GM19372 (cell line): ENCODE data around the gene SMC6.
A peak's percentile ranks its signal among the peaks of the same experiment; 100 is the strongest.

Experiments
- ATAC-seq: cut with Tn5 transposase; IDR thresholded peaks from one replicate; pipeline ENCODE4 v1.9.1; 2021; ENCODE audit warnings: mild to moderate bottlenecking, low read depth, moderate library complexity; ENCODE audit not compliant: unreplicated experiment

The SMC6 gene

DNA sequence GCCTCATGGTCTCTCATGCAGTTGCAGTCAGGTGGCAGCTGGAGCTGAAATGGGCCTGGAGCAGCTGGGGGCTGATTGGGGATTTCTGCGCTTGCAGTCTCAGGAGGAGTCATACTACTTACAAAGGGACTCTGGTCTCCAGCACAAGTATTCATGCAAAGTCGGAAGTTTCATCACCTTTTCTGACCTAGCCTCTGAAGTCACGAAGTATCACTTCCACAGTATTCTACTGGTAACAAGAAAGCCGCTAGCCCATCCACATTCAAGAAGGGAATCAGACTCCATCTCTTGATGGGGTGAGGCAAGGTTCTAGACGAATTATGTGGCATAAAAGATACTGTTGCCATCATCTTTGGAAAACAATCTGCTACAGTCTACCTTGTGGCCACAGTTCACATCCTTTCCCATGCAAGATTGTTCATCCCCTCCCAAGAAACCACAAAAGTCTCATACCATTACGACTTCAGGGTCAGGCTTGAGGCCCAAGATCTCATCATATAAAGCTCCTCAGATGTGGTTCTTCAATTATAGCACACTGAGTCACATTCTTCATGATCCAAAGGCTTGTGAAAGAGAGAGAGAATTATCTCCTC, 95.3 kb downstream of the SMC6 start:
- peak; percentile 45 for ATAC-seq

DNA sequence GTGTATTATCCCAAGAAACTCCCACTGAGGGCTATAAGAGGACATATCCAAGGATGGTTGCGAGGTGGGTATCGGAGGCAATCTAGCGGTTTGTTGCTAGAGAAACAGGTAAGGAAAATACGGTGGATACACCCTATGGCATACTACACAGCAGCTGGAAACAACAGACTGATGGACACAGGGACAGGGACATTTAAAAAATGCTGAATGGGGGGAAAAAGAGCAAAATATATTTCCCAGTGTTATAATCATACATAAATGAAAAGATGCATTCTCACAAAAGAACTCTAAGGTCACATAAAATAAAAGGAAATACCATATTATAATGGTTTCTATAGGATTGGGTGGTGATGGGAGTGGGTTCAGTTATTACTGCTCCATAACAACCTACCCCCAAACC, 95.9 kb downstream of the SMC6 start:
- ATAC-seq: no peak

DNA sequence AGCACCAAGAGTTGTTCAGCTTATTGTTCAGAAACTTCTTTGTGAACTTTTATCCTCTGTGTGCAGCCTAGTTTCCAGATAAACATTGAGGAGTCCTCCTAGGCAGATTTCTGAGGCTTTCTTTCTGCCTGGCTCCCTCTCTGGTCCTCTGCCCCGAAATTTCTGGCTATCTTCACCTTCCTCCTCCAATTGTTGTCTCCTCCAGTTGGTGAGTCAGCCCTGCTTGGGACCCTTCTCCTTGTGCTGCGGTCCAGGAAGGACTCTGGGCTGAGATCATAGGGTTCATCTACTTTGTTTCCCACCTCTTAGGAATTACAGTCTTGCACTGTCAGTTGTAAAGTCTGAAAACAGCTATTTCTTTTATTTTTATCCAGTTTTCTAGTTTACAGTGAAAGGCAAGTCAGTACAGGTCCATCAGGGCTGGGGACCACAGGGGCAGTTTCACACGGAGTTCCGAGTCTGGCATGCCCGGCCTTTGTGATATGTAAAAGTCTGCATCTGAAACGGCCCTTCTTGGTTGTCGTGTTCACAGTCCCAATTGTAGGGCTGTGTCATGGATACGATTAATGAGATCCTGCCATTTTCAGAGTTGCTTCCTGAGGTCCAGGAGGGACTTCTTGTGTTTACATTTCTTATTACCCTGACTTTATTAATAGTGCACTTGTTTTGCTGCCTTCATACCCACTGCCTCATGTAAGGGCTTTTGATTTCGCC, 100.8 kb downstream of the SMC6 start:
- no peak for ATAC-seq

DNA sequence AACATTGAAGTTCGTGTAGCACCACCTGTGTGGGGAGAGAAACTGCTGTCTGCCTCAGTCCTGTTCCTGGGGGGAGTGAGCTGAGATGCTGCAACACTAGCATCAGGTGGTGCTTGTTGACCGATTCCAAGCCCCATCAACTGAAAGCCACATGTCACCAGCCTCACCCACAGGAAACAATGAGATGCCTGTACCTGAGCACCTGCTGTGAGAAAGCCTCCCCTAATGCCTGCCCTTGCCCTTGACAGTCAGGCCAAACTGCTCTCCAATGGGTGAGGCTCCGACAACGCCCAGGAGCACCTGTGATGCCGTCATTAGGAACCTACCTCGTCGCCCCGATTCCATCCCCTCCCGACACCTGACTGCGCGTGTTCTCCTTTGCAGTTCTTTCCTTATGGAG, 104.6 kb downstream of the SMC6 start:
- ATAC-seq: no peak

DNA sequence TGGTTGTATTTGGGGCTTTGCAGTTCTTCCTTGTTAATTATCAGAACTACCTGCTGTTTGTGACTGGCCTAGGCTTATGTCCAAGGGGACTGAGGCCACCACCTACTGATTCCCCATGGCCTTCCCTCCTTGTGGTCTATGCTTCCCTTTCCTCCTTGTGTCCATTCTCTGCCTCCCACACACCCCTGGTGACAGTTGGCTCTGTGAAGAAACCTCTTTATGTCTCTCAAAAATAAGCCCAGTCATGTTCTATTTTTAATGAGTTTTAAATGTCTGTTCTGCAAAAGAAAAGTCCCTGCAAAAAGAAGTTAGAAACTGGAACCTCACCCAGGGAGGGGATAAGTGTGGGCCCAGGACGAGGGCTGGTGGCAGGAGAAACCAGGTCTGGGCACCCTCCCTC, 105.0 kb downstream of the SMC6 start:
- no peak for ATAC-seq

DNA sequence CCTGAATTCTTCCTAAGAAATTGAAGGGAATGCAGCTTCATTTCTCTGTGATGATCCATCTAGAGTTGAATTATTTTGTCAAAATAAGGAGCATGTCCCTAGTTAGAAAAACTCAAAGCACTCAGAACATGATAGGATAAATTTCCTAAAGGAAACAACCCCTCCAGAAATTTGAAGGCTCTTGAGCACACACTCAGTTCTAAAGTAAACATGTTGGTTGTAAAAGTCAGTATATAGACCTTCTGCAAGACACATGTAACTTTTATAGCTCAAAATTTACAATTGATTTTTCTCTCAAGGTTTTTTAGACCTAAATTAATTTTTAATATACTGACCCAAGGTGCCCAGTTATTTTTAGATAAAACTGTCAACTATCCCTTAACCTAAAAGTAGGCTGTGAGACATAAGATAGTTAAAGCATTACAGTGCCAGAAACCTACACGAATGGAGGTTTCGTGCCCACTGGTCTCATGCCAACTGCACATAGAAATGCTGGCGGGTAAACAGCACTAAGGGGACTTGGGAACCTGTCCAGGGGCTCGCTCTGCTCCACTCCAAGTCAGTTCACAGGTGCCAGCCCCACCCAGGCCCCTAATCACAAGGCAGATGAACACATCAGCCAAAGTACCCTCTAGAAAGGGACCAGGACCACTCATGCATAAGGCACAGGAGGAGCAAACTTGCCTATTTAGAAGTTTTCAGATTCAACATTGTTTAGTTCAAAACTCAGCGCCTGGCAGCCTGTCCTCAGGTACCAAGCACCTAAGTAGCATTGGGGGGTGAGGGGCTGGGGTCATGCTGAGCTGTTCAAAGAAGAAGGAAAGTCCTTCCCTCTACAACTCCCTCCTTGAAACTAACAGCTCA, 106.5 kb downstream of the SMC6 start:
- ATAC-seq: no peak

DNA sequence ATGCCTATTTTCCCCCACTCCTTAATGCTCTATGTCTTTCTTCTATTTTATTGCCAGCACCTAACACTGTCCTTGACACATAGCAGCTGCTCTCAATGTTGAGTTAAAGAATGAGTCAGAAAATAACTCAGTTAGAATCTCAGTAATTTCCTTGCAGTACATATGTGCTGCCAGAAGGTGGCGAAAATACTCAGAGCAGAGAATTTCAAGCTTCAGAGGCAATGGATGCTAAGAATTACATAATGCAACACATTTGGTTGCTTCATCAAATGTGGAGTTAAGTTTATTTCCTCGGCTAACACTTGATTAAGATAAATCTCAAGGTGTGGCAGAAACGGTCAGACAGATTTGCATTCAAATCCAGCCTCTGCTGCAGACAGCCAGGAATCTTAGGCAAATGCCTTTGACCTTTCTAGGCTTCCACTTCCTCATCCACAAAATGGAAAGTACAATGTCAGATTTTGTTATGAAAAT, 107.5 kb downstream of the SMC6 start:
- peak; percentile 84 for ATAC-seq

DNA sequence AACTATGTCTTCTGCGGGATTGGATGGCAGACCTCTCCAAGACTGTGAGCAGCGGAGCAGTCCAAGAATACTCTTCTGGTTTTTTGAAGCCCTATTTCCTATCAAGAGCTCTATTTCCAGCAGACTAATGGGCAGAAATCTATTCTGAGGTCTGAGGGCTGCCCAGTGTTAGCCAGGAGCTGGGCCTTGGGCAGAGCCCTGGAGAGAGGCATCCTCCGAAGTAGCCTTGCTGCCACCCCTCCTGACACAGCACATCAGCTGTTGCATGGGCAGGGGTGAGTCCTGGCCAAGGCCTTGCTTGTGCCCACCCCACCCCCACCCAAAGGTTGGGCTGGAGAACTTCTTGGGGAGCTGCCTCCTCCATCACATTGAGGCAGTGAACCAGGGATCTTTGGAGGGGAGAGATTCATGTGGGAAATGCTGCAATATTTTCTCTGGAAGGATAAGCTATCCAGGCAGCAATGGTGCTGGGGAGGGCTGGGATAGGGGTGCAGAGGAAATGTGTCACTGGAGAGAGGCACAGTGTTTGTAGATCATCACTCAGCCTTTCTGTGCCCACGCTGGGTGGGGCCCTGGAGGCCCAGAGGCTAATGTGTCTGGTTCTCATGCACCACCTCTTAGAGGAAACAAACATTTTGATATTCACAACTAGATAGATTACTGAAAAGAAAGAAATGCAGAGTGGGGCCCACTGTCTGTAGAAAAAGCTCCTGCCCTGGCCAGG, 108.5 kb downstream of the SMC6 start:
- ATAC-seq: no peak

DNA sequence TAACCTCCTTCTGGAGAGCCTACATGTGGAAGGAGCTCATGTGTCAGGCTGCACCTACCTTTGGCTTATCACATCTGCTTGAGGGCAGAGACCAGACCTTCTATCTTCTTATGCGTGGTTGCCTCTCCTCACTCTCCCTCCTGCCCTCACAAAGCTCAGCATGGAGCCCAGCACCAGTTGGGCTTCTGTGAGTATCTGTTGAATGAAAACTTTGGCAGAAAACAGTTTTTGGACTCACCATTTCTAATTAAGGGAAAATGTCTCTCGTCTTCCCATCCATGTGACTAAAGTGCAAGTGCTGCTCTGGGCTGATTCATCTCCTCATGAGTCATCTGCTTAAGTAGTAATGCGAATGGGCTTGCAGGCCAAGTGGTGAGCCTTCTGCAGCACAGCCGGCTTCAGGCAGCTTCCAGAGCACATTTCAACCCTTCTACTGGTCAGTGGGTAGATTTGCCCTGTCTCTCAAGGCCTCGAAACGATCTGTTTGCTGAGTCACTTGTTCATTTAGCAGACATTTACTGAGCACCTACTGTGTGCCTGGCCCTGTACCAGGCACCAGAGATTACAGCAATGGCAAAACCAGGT, 110.5 kb downstream of the SMC6 start:
- no peak for ATAC-seq

DNA sequence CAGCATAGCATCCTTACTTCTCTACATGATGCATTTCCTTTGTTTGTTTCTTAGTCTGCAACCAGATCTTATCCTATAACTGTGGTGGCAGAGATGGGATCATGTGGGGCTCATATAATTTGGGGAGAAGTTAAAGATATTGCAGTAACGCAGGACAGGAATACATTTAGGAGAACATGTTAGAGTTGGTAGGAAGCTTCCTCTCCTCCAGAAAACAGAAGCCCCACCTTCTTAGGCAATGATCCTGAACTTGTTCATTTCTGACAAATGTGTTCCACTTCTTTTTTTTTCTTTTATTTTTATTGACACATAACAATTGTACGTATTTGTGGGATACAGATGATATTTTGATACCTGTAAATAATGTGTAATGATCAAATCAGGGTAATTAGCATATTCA, 113.2 kb downstream of the SMC6 start:
- no peak for ATAC-seq

DNA sequence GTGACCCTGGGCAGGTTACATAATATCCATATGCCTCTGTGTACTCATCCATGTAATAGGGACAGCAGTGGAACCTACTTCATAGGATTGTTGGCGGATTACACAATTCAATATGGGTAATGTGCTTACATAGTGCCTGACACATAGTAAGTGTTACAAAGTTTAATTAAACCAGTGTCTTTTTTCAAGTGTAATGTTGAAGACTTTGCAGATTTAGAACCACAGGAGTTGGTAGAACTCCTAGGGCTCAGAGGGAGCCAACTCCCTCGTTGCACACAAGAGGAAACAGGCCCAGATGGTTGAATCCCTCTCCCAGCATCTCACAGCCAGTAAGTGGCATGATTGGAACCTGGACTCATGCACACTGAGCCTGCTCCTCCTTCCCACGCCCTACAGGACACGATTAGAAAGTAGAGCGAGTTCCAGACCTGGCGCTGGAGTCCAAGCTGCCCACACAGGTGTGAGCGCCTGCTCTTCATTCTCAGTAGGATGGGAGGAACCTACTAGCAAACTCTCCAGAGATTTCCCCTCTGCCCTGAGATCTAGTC, 115.3 kb downstream of the SMC6 start:
- ATAC-seq: no peak

DNA sequence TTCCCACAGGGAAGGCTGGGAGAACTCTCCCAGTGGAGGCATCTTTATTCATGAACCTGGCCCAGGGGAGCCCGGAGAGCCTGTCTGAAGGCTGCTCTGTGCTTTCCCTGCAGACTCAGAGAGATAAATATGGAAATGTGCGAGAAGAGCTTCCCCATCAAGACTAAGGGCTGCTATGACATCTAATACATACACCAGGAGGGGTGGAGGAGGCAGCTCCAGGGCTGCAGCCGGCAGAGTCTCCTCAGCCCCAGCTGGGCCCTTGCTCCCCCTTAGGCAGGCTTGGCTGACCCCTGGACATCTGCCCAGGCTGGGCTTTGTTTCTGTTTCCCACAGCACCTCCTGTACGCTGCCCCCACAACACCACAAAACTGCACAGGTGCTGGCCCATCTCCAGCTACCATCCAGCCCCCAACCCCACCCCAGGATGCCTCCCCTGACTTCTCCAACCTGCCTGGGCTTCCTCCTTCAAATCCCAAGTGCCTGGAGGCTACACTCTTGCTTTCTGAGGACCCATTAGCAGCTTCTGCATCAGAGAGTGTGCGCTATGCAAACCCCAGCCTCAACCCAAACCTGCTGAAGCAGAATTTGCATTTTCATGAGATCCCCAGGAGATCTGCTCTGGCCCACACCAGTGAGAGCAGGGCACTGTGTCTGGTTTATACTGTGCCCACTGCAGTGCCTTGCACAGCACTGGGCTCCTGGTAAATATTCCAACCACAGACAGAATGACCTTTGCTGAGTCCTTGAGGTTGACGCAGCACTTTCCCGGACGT, 116.3 kb downstream of the SMC6 start:
- ATAC-seq: no peak

DNA sequence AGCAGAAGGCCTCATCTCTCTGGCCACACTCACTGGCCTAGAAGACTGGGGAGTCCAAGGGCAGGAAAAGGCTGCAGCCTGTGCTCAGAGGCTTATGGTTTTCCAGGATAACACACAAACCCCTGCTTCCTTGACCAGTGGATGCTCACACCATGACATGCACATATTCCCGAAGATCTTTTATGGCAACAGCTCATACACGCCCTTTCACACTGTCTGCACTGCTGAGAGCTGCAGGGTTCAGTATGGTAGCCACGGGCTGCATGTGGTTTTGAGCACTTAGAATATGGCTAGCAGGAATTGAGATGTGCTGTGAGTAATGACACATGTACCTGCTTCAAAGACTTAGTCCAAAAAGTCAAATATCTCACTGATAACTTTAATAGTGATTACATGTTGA, 117.4 kb downstream of the SMC6 start:
- no peak for ATAC-seq

DNA sequence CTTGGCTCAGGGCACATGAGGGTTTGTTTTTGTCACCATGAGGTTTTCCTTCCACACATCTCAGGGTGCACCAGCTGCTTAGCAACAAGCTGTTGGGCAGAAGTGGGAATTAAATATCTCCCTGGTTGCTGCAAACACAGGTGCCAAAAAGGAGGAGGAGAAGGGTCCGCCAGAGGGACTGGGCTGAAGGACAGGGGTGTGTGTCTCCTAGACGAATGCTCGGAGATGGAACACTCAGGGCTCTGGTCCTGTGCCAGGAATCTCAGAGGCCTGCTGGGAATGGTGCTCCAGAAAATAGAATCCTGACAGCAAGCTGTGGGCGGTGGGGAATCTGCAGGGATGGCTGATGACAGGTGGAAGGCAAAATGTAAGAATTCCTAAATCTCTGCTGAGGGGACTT, 118.6 kb downstream of the SMC6 start:
- no peak for ATAC-seq

DNA sequence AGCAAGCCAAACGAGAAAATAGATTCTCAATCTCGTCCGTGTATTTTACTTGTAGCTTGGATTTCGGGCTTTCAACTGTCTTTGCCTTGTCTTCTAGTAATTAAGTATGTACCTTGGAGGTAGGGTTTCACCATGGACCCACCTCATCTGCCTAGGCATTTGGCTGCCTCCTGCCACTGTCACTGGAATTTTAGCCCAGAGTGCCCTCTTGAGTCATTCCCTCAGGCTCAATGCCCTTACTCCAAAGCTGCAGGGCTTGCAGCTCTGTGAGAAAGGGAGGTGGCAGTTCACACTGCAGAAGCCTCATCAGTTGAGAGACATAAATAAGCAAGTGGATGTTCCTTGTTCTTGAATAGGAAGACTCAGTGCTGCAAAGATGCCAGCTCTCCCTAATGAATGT, 123.5 kb downstream of the SMC6 start:
- no peak for ATAC-seq

DNA sequence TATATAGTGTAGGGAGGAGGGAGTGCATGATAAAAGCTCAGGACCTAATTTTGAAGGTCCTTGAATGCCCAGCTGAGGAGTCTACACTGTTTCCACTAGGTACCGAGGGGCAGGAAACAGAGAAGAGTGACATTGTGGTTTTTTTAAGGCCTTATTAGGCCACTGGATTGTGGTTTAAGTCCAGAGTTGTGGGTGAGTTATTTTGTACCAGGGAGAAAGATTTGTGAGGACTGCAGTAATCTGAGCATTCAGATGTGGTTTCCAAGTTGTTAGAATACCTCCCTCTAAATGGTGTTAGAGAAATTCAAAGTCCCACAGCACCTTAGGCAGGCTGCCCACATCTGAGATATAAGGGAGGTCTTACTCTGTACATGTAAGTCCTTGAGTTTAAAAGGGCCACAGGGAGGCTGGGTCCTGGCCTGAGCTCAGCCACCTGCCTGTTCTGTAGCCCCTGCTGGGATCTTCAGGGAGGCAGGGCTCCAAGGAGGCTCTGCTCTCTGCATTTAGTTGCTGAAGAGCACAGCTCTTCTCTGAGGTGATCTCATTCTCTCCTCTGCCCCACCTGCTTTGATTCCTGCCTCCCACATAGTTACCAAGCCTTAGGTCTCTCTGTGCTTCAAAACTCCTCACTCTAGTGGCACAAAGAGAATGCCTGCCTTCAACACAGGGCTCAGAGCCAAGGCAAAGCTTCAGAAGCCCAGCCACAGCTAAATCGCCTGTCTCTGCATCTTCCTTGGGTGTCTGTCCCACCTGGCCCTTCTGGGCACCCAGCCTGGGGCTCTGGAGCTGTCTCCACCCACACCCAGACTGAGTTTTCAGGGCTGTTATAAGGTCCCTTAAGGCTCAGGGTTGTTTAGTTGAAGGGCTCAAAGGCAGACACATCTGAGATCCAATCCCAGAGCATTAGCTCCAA, 125.0 kb downstream of the SMC6 start:
- ATAC-seq: no peak

DNA sequence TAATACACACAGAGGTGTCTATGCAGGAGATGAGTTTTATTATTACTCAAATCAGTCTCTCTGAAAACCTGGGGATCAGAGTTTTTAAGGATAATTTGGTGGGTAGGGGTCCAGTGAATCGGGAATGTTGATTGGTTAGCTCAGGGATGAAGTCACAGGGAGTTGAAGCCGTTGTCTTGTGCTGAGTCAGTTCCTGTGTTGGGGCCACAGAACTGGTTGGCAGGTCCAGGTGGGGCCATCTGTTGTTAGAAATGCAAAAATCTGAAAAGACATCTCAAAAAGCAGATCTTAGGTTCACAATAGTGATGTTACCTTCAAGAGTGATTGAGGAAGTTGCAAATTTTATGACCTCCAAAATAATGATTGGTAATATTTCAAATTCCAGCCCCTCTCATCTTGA, 126.2 kb downstream of the SMC6 start:
- ATAC-seq: no peak

DNA sequence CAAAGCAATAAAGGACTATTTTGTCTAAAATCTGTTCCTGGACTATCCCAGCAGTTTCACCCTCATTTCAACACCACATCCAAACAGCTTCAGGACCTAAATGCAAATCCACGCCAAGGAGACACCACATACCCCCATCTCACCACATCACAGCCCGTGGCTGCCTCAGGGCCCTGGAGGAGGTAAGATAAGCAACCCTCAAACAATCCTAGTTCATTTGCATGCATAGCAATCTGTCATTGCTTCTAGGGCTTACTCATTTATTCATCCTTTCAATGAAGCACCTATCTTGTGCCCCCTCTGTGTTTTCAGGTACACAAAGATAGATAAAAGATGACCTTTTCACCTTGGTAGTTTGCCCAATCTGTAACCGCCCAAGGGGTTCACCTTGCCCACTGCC, 126.6 kb downstream of the SMC6 start:
- no peak for ATAC-seq
